Hippocampal formation (tissue), 2 donors: ENCODE results near the gene F10.
"Not testable (repeated sequence)": the region's sequence is repeated elsewhere in the genome, so short reads cannot be mapped to it uniquely, and the experiment has no call there.

ENCODE experiments used
- DNase-seq, 2 donors: peaks; one replicate each; lab custom pipeline; 2025; lab: John Stamatoyannopoulos, UW

Gene F10

DNA sequence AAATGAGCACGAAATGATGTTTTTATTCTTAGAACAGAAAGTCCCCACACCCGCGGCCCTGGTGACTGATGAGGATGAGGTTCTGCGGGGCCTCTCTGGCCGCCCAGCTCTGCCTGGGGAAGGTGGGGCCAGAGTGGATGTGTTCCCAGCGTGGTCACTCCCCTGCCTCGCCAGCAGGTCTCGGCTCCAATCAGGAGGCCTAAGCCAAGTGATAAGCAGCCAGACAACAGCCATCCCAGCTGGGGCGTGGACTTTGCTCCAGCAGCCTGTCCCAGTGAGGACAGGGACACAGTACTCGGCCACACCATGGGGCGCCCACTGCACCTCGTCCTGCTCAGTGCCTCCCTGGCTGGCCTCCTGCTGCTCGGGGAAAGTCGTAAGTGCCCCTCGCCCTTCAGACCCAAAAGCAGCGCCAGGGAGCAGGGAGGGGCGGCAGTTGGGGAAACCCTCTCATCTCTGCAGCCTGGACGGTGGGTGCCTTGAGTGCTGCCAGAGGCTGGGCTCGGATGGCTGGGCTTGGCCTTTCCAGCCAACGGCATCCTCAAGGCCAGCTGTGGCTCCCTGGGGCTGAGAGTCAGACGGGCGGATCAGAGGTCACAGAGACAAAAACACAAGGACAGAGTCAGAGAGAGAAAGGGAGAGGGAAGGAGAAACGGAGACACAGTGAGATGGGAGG lies at the start of gene F10:
Gene F10, plus strand, starts transcription at position 250 of the 676 bp plus-strand sequence. Its CDS starts 57 bp downstream, at position 307.
- DNase-seq: no peak

- no peak for DNase-seq
Observed at GRCh38 chr13:113073942-113074341, 48.7 kb upstream of the F10 start.

GRCh38 chr13:113074401-113074800 lies 48.2 kb upstream of the F10 start:
- no peak for DNase-seq

GRCh38 chr13:113074876-113075275 lies 47.7 kb upstream of the F10 start:
- DNase-seq: no peak

DNA sequence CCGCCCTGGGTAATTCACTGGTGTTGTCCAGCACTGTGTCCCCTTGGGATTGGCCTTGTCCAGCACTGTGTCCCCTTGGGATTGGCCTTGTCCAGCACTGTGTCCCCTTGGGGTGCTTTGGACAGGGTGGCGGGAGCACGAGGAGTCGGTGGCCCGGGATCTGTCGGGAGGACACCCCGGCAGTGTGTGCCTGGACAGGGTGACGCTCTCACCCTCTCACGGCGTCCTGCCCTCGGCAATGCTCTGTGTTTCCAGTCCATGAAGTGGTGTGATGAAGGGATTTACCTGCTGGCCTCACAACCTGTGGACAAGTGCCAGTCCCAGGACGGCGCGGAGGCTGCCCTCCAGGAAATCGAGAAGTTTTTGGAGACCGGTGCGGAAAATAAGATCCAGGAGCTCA lies 46.9 kb upstream of the F10 start:
- no peak for DNase-seq

DNA sequence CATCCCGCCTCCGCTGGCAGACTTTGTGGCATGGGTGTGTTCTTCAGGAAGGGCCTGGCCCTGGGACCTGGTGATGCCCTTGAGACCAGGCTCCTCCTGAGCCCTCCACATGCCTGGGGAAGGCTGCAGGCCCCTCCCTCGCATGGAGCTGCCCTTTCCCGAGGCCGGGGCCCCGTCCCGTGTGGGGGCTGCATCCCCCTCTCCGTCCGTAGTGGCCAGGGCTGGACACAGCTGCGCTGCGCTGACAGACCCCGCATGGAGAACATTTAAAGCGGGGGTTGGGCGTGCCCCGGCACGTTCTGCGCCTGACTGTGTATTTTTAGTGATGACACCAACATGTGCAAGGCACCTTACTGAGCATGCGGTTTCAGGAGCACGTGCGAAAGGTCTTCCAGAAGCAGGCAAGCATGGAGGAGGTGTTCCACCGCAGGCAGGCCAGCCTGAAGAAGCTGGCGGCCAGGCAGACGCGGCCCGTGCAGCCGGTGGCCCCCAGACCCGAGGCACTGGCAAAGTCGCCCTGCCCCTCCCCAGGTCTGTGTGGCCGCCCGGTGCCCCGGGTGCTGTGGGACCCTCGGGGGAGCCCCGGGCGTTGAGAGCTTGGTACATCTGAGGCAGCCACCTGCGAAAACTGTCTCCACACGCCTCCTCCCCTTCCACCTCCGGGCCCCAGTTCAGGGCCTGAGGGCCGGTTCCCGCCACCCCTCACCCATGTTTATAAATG lies 45.8 kb upstream of the F10 start:
- DNase-seq: no peak

DNA sequence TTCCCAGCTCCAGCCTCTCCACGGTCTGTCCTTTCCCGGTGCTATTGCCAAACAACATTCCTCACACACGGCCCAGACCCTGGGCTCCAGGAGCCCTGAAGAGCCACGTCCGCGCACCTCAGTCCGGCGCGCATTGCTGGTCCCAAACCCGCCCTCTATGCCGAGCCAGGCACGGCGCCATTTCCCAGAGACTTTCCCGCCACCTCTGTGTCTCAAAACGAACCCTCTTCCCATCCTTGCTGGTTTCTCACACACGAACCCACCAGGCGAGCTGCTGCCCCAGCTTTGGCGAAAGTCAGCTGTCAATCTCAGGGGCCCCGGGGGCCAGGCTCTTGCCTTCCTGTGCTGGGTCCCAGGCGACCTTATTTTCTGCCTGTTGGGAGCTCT lies 45.0 kb upstream of the F10 start:
- no peak for DNase-seq

DNA sequence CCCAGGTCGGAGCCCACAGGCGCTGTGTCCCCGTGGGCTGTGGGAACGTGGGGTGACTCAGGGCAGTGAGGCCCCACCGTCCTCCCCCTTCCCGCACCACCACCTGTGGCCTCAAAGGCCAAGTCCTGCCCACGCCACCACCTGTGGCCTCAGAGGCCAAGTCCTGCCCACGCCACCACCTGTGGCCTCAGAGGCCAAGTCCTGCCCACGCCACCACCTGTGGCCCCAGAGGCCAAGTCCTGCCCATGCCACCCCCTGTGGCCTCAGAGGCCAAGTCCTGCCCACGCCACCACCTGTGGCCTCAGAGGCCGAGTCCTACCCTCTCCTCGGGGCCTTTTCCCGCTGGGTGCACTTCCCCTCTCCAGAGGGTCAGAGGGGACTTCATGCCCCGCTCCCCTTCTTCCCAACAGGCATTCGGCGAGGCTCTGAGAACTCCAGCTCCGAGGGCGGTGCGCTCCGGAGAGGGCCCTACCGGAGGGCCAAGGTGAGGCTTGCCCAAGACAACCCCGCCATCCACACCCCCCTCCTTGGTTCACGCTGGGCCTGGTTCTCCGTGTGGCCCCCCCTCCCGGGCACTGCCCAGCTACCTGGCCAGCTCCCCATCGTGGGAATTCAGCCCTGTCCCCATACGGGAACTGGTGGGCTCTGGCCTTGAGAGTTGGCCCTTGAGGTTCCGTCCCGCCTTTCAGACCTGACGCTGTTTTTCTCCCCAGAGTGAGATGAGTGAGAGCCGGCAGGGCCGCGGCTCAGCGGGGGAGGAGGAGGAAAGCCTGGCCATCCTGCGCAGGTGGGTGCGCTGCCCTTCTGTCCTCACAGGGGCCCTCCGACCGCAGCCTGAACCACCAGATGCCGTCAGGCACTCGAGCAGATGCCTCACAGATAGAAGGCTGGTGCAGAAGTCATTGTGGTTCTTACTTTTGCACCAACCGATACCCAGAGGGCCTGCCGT lies 44.4 kb upstream of the F10 start:
- DNase-seq: no peak

DNA sequence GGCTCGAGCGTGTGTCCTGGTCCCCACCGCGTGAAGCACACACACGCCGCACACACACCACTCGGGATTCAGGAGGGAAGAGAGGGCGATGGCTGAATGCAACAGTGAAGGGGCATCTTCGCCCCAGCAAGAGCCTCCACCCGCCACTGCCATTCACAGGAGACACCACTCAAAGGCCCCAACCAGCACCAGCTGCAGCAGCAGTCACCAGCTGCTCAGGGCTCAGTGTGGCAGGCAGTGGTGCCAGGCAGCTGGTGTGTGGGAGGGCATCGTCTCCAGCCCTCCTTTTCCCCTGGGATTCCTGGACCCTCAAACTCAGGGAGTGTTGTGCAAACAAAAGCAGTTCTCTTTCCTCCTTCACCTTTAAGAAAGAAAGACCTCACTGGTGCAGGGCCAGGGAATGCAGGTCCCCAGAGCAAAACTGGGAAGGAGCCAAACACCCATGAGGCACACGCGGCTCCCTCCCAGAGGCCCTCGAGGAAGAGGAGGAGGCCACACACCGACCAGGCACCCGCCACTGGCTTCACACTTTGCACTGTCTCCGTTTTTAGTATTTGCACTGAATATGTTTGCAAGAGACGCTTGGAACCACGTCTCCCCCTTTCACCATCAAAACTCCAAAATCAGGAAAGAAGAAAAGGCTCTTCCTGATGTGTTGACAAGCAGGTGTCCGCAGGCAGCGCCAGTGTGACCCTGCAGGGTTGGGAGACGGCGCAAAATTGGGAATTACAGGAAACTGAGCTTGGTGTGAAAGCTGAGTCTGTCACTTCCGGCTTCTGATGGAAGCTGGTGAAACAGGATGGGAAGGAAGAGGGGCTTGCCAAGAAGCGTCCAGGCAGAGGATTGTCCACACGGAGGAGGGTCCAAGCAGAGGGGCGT lies 43.5 kb upstream of the F10 start:
- peak; percentile 54 to 66 for DNase-seq

- DNase-seq: not testable (repeated sequence)
Observed at GRCh38 chr13:113079781-113080080, 42.9 kb upstream of the F10 start.

DNA sequence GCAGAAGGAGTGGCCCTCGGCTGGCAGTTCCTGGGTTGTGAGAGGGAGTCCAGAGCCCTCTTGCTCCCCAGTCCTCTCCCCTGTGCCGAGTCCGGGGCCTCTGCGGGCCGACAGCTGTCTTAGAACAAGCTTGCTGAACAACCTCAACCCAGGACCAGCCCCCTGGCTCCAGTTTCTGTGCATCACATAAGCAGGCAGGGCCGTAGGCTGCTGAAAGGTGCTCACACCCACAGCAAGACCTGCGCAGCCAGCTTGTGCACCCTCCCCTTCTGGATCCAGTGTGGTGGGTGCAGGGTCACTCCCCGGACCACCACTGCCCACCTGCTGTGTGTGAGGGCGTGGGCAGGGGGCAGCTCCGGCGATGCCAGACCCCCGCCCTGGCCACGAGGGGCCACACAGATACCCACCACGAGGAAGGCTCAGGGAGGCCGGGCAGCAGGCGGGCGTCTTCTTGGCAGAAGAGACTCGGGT lies 42.2 kb upstream of the F10 start:
- no peak for DNase-seq

DNA sequence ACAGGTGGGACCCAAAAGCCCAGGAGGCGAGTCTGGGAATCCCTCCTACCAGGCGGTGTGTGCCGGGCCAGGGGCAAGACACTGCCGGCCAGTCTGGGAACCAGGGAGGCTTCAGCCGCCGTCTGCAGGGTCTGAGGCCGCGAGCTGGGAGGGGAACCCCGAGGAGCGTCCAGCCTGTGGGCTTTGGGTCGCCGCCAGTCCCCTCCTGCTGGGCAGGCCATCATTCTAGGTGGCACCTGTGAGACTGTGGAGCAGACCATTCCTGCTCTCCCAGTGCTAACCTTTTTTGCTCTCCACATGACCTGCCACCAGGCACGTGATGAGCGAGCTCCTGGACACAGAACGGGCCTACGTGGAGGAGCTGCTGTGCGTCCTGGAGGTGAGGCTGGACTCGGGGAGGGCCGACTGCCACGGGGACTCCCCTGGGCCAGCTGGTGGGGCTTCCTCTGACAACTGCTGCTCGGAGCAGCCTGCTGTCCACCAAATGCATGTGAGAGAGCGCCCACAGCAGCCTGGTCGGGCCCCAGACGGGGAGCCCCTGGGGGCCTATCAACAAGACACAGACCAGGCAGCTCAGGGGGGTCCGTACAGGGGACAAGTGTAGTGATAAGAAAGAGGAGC lies 41.6 kb upstream of the F10 start:
- no peak for DNase-seq

GRCh38 chr13:113082198-113083021 lies 40.2 kb upstream of the F10 start:
- no peak for DNase-seq

- DNase-seq: no peak
Observed at GRCh38 chr13:113083022-113083373, 39.6 kb upstream of the F10 start.

GRCh38 chr13:113083402-113084061 lies 39.1 kb upstream of the F10 start:
- DNase-seq: peak; percentile 63 to 69

DNA sequence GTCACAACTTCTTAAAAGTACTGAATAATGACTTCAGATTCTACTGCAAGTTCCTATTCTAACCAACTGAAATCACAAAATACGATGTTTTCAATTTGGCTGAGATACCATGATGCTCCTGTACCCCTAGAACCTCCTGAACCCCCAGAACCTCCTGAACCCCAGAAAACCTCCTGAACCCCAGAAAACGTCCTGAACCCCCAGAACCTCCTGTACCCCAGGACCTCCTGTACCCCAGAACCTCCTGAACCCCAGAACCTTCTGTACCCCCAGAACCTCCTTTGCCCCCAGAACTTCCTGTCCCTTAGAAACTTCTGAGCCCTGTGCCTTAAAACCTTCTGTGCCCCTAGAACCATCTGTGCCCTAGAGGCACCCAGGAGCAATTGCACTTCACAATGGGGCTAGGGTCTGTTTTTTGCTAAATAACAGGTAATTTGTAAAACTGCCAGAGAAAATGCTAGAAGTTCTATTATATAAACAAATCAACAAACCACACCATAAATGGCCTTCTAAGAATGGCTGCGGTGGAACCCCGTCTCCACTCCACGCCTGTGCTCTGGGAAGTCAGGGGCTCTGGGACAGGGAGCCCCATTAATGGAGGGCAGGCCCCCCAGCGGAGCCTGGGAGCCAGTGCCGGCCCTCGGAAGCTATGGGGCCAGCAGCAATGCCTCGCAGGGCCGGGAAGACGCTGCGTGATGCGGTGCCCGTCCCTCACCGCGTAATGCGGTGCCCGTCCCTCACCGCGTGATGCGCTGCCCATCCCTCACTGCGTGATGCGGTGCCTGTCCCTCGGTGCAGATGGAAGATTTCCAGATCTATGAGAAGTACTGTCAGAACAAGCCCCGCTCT lies 38.3 kb upstream of the F10 start:
- no peak for DNase-seq

GRCh38 chr13:113084943-113085540 lies 37.6 kb upstream of the F10 start:
- no peak for DNase-seq

GRCh38 chr13:113086031-113086750 lies 36.4 kb upstream of the F10 start:
- no peak for DNase-seq
